Measurements from ENCODE around the gene MLX. TPM values are rescaled to one million over a fixed set of nuclear protein-coding genes. Genes with fewer than 3 reads are reported as not detected.

Gene MLX
- total RNA-seq, 1 donor from 2014 or later, result 59.7 TPM

- Mint-ChIP-seq H3K4me3 (no peak overlapping the region), H3K4me1 (peaks cover 7% of the 10 kb centered on the region), H3K27ac (no peak overlapping the region), H3K9me3 (no peaks in the 10 kb centered on the region), H3K27me3 (no peaks in the 10 kb centered on the region), H3K36me3 (ENCODE audit: low read depth) (peaks cover 33% of the 10 kb centered on the region)
- ATAC-seq (ENCODE audit: low read depth) (no peak), DNase-seq (no peak)
- intact Hi-C loops (cut with micrococcal nuclease), result no loop called here
- POLR2A ChIA-PET, result interaction anchor here (0.5 kb wide), 1 partner anchor 34 kb away, joined by 3 read pairs; no protein-coding TSS in a partner anchor
- no peak for TF ChIP-seq CTCF (IDR thresholded peaks at IDR 0.05)
- CTCF ChIA-PET, result no interaction called here
Observed at GRCh38 chr17:42522263-42522790, 44.6 kb upstream of the MLX start.

DNA sequence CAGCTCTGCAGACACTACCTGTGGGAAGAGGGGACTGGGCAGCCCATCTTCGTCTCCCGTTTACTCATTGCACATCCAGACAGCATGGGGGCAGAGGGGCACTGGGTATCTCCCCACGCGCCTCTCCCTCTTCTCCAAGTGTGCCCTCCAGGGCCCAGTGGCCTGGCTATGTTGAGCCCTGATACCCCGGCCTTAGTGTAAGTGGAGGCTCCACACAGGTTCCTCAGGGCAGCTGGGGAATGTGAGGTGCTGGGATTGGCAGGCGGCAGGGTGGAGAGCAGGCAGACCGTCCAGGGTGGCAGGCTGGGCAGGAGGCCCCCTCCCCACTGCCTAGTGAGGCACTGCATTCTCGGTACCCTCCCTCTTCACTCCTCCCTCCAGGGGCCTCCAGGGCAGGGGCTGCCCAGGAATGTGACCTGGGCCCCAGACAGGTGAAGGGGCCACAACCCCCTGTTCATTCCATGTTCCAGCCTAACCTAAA is 44.1 kb upstream of the MLX start:
- CTCF ChIA-PET, result no interaction called here
- Mint-ChIP-seq H3K4me1 (peaks cover 5% of the 10 kb centered on the region), H3K9me3 (no peaks in the 10 kb centered on the region), H3K27me3 (no peaks in the 10 kb centered on the region), H3K4me3 (no peak overlapping the region), H3K27ac (no peak overlapping the region), H3K36me3 (ENCODE audit: low read depth) (peaks cover 30% of the 10 kb centered on the region)
- no peak for TF ChIP-seq CTCF (IDR thresholded peaks at IDR 0.05)
- POLR2A ChIA-PET, result no interaction called here
- ATAC-seq (ENCODE audit: low read depth) (no peak), DNase-seq (no peak)
- intact Hi-C loops (cut with micrococcal nuclease), result no loop called here

- Mint-ChIP-seq H3K27ac (no peak overlapping the region), H3K36me3 (ENCODE audit: low read depth) (peaks cover 27% of the 10 kb centered on the region), H3K4me3 (no peak overlapping the region), H3K27me3 (no peaks in the 10 kb centered on the region), H3K9me3 (no peaks in the 10 kb centered on the region), H3K4me1 (peaks cover 14% of the 10 kb centered on the region)
- intact Hi-C loops (cut with micrococcal nuclease), result no loop called here
- ChIA-PET CTCF (no interaction called here), POLR2A (no interaction called here)
- DNase-seq (no peak), ATAC-seq (ENCODE audit: low read depth) (no peak)
- TF ChIP-seq CTCF (IDR thresholded peaks at IDR 0.05), result no peak
Observed at GRCh38 chr17:42525221-42525620, 41.7 kb upstream of the MLX start.

DNA sequence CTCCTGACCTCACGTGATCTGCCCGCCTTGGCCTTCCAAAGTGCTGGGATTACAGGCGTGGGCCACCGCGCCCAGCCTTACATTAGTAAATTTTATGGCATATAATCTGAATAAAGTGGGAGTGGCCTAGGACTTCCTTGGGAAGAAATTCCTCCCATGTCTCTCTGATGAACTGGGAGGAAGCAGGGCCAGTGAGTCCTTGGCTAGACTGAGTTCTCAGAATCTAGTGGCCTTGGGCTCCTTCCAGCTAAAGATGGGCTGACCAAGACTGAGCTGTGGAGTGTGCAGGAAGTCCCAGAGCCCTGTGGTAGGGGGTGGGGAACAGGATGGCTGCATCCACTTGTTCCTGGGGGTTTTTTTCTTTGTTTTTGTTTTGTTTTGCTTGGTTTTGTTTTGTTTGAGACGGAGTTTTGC is 40.9 kb upstream of the MLX start:
- H3K36me3 Mint-ChIP-seq (ENCODE audit: low read depth), result peaks cover 23% of the 10 kb centered on the region

More for the DNA sequence above, 40.9 kb upstream of the MLX start:
- ChIA-PET CTCF (interaction anchor here (1.8 kb wide), 1 partner anchor 8 kb away, joined by 4 read pairs; no protein-coding TSS in a partner anchor), POLR2A (no interaction called here)
- peaks cover 22% of the 10 kb centered on the region for H3K4me1 Mint-ChIP-seq
- TF ChIP-seq CTCF (IDR thresholded peaks at IDR 0.05), result no peak
- no peaks in the 10 kb centered on the region for H3K9me3 Mint-ChIP-seq
- ATAC-seq (ENCODE audit: low read depth) (no peak), DNase-seq (no peak)
- intact Hi-C loops (cut with micrococcal nuclease), result no loop called here
- no peak overlapping the region for H3K4me3 Mint-ChIP-seq
- no peaks in the 10 kb centered on the region for H3K27me3 Mint-ChIP-seq
- H3K27ac Mint-ChIP-seq, result no peak overlapping the region
